GM10248 (cell line): Measurements from ENCODE around the gene NMT1.
"Not testable (repeated sequence)": the region's sequence is repeated elsewhere in the genome, so short reads cannot be mapped to it uniquely, and the experiment has no call there.

Source experiments
- CTCF ChIA-PET: fragments of 300-600 bp; sonication (Branson Sonifier 250); formaldehyde crosslinking; extraction: SDS; loops from one replicate; lab custom pipeline; 2021; ENCODE audit warnings: antibody characterized with exemption; lab: Yijun Ruan, JAX
- POLR2A ChIA-PET: fragments of 350-650 bp; sonication (Branson Sonifier 250); formaldehyde crosslinking; extraction: SDS; loops from one replicate; lab custom pipeline; 2020; ENCODE audit warnings: antibody characterized with exemption; lab: Yijun Ruan, JAX
- DNase-seq: peaks from one replicate; pipeline ENCODE4 v3.0.0; 2012; ENCODE audit errors: extremely low spot score
- TF ChIP-seq, protein P1 (sequence below): IDR thresholded peaks from 2 replicates; pipeline ENCODE4 v1.5.1; 2012; ENCODE audit warnings: mild to moderate bottlenecking, low read depth; ENCODE audit errors: extremely low read depth, missing control alignments, control extremely low read depth

The NMT1 gene

GRCh38 chr17:45051060-45051719, 9.9 kb upstream of the NMT1 start, which contains the start of gene DCAKD:
Gene DCAKD, minus strand, starts transcription at chr17:45051632. Its CDS starts 16,747 bp downstream, at chr17:45034885.
- peak; percentile 94 for DNase-seq
- TF ChIP-seq, protein P1, sequence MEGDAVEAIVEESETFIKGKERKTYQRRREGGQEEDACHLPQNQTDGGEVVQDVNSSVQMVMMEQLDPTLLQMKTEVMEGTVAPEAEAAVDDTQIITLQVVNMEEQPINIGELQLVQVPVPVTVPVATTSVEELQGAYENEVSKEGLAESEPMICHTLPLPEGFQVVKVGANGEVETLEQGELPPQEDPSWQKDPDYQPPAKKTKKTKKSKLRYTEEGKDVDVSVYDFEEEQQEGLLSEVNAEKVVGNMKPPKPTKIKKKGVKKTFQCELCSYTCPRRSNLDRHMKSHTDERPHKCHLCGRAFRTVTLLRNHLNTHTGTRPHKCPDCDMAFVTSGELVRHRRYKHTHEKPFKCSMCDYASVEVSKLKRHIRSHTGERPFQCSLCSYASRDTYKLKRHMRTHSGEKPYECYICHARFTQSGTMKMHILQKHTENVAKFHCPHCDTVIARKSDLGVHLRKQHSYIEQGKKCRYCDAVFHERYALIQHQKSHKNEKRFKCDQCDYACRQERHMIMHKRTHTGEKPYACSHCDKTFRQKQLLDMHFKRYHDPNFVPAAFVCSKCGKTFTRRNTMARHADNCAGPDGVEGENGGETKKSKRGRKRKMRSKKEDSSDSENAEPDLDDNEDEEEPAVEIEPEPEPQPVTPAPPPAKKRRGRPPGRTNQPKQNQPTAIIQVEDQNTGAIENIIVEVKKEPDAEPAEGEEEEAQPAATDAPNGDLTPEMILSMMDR = no peak
- ChIA-PET POLR2A (interaction anchor here (0.5 to 1.0 kb wide), 3 partner anchors 11 to 892 kb away, joined by 3 to 5 read pairs (median 3); no protein-coding TSS in a partner anchor), CTCF (interaction anchor here (0.8 to 2.4 kb wide), 8 partner anchors 14 to 275 kb away, joined by 3 to 8 read pairs (median 4); partner anchors contain the start of gene ACBD4)

GRCh38 chr17:45051720-45052051, 9.4 kb upstream of the NMT1 start:
- POLR2A ChIA-PET = interaction anchor here (0.5 to 1.0 kb wide), 2 partner anchors 10 to 893 kb away, joined by 3 to 5 read pairs; no protein-coding TSS in a partner anchor
- CTCF ChIA-PET = interaction anchor here (1.7 kb wide), 1 partner anchor 31 kb away, joined by 5 read pairs; no protein-coding TSS in a partner anchor
- DNase-seq = not testable (repeated sequence)

DNA sequence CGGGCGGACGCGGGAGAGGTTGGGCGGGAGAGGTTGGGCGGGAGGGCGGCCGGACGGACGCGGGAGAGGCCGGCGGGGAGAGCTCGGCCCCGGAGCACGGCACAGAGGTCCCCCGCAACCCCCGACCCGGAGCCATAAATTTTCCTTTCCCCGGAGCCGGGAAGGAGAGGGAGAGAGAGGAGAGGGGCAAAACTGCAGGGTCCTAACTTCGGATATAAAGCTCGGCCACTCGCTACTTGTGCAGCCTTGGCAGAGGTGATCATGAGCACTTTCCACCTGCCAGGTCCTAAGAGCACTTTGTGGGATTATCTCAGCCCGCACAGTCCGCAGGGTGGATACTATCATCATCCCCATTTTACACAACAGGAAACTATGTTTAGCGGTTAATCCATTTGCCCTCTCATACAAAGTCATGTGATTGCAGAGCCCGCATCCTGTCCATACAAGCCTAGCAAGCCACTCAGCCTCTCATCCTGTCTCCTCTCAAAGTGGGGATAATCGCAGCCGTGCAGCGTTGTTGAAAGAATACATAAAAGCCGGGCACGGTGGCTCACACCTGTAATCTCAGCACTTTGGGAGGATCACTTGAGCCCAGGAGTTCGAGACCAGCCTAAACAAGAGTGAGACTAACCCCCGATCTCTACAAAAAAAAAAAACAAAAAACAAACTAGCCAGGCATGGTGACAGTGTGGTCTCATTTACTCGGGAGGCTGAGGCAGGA, 8.9 kb upstream of the NMT1 start:
- TF ChIP-seq, protein P1 = no peak
- DNase-seq = no peak
- ChIA-PET POLR2A (interaction anchor here (0.5 to 1.0 kb wide), 2 partner anchors 10 to 893 kb away, joined by 3 to 5 read pairs; no protein-coding TSS in a partner anchor), CTCF (no interaction called here)

DNA sequence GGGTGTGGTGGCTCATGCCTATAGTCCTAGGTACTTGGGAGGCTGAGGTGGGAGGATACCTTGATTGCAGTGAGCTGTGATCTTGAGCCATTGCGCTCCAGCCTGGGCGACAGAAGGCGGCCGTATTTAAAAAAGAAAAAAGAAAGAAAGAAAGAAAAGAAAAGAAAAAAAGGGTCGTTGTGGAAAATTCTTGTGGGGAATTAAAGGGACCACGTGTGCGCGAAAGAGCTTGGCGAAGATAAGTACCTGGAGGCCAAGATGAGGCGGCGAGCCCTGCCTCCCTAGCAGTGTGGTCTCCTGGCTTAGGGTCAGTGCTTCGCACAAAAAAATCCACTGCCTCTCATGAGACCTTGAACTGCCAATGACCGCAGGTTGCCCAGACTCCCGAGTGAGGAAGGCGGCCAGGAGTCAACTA, 728 bp upstream of the NMT1 start:
- TF ChIP-seq, protein P1 = no peak
- ChIA-PET POLR2A (interaction anchor here (0.5 to 3.1 kb wide), 3 partner anchors 36 to 88 kb away, joined by 4 to 22 read pairs (median 5); partner anchors contain the start of gene HEXIM1), CTCF (interaction anchor here (1.0 to 4.6 kb wide), 4 partner anchors 11 to 140 kb away, joined by 3 to 23 read pairs (median 5); partner anchors contain the start of gene ACBD4)
- DNase-seq = no peak

DNA sequence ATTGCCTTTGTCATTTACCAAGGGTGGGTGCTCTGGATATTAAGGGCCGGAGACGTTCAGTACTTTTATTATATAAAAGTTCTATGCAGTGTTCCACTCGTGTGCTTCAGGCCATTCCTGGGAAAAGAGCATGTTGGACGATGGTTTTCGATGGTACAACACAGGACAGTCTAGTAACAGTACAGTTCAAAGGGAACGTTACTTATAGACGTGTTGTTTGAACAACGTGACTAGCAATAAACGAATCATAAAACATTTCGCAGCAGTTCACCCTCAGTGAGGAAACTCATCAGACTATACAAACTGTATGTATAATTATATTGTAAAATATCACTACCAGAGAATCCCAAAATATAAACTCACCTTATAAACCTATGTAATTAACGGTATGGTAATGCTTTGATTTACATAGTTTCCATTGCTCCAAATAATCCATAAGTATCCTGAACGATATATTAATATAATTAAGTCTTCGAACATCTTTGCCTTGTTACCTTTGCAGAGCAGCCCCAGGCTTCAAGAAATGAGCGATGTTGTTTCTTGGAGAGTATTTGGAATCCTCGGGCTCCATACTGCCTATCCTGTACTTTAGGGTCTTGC, 589 bp downstream of the NMT1 start:
- DNase-seq = no peak
- ChIA-PET CTCF (interaction anchor here (1.0 to 4.6 kb wide), 8 partner anchors 12 to 142 kb away, joined by 3 to 23 read pairs (median 4); partner anchors contain the start of gene ACBD4), POLR2A (interaction anchor here (0.6 to 3.1 kb wide), 5 partner anchors 10 to 93 kb away, joined by 3 to 22 read pairs (median 3); partner anchors contain the start of genes DCAKD and HEXIM1)
- TF ChIP-seq, protein P1 = no peak

- TF ChIP-seq, protein P1 = no peak
- ChIA-PET CTCF (interaction anchor here (1.1 to 4.6 kb wide), 7 partner anchors 8 to 88 kb away, joined by 3 to 23 read pairs (median 5); partner anchors contain the start of gene ACBD4), POLR2A (interaction anchor here (0.6 to 3.1 kb wide), 3 partner anchors 18 to 919 kb away, joined by 3 to 22 read pairs (median 4); partner anchors contain the start of gene HEXIM1)
- DNase-seq = no peak
Measured at GRCh38 chr17:45063198-45063597, 2.1 kb downstream of the NMT1 start.
